Kidney tubule cell (primary cell): ENCODE data around the gene ABLIM1.
"Not testable (repeated sequence)": the region's sequence is repeated elsewhere in the genome, so short reads cannot be mapped to it uniquely, and the experiment has no call there.

ENCODE experiments used
- DNase-seq: peaks from one replicate; pipeline ENCODE4 v3.0.0-alpha.2; 2018; ENCODE audit warnings: low spot score

Gene ABLIM1

GRCh38 chr10:114658175-114658574, at the start of gene ABLIM1:
Gene ABLIM1 (minus strand): TSS chr10:114658275. CDS start chr10:114658200, 75 bp downstream.
- no peak for DNase-seq

- DNase-seq = no peak
Observed at GRCh38 chr10:114706458-114707055, 48.5 kb upstream of the ABLIM1 start.

GRCh38 chr10:114704679-114705078, 46.6 kb upstream of the ABLIM1 start:
- no peak for DNase-seq

- DNase-seq = peak; percentile 48
Observed at GRCh38 chr10:114703377-114704107, 45.5 kb upstream of the ABLIM1 start.

- DNase-seq = peak; percentile 45
Observed at GRCh38 chr10:114698271-114699061, 40.4 kb upstream of the ABLIM1 start.

- DNase-seq = peak; percentile 77
Observed at GRCh38 chr10:114697061-114697598, 39.1 kb upstream of the ABLIM1 start.

GRCh38 chr10:114696301-114696700, 38.2 kb upstream of the ABLIM1 start:
- DNase-seq = not testable (repeated sequence)

GRCh38 chr10:114694752-114695151, 36.7 kb upstream of the ABLIM1 start:
- peak; percentile 19 for DNase-seq

GRCh38 chr10:114694062-114694461, 36.0 kb upstream of the ABLIM1 start:
- DNase-seq = peak; percentile 68

- DNase-seq = peak; percentile 62
Observed at GRCh38 chr10:114691442-114691941, 33.4 kb upstream of the ABLIM1 start.

- DNase-seq = no peak
Observed at GRCh38 chr10:114688786-114689185, 30.7 kb upstream of the ABLIM1 start.

GRCh38 chr10:114687459-114687858, 29.4 kb upstream of the ABLIM1 start:
- DNase-seq = no peak

GRCh38 chr10:114686013-114686412, 27.9 kb upstream of the ABLIM1 start:
- DNase-seq = peak; percentile 66

- DNase-seq = no peak
Observed at GRCh38 chr10:114685456-114685855, 27.4 kb upstream of the ABLIM1 start.

GRCh38 chr10:114684822-114685209, 26.7 kb upstream of the ABLIM1 start:
- peak; percentile 89 for DNase-seq

- DNase-seq = peak; percentile 53
Observed at GRCh38 chr10:114684084-114684821, 26.2 kb upstream of the ABLIM1 start.

- no peak for DNase-seq
Observed at GRCh38 chr10:114683593-114683992, 25.5 kb upstream of the ABLIM1 start.

- DNase-seq = peak; percentile 76
Observed at GRCh38 chr10:114683162-114683561, 25.1 kb upstream of the ABLIM1 start.

- DNase-seq = no peak
Observed at GRCh38 chr10:114682532-114682931, 24.5 kb upstream of the ABLIM1 start.

GRCh38 chr10:114682121-114682520, 24.0 kb upstream of the ABLIM1 start:
- no peak for DNase-seq

GRCh38 chr10:114681542-114681941, 23.5 kb upstream of the ABLIM1 start:
- peak; percentile 91 for DNase-seq
